ENCODE results near the gene NPVF.

GRCh38 chr7:25261545-25262140 is 33.4 kb upstream of the NPVF start:
- no peak for TF ChIP-seq CTCF (IDR thresholded peaks at IDR 0.05)
- no peak for TF ChIP-seq POLR2AphosphoS5 (IDR thresholded peaks at IDR 0.05; ENCODE audit: low read depth, low read length)
- TF ChIP-seq SIN3A (IDR thresholded peaks at IDR 0.05; ENCODE audit: borderline replicate concordance, insufficient read depth, low read depth, low read length), result no peak
